Measurements from ENCODE around the gene ERO1A. TPM values are rescaled to one million over a fixed set of nuclear protein-coding genes. Genes with fewer than 3 reads are reported as not detected.

ERO1A gene, protein sequence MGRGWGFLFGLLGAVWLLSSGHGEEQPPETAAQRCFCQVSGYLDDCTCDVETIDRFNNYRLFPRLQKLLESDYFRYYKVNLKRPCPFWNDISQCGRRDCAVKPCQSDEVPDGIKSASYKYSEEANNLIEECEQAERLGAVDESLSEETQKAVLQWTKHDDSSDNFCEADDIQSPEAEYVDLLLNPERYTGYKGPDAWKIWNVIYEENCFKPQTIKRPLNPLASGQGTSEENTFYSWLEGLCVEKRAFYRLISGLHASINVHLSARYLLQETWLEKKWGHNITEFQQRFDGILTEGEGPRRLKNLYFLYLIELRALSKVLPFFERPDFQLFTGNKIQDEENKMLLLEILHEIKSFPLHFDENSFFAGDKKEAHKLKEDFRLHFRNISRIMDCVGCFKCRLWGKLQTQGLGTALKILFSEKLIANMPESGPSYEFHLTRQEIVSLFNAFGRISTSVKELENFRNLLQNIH
- total RNA-seq: 10 to 100 TPM; 87.6 to 96.6 TPM
- polyA plus RNA-seq: 47.0 TPM

DNA sequence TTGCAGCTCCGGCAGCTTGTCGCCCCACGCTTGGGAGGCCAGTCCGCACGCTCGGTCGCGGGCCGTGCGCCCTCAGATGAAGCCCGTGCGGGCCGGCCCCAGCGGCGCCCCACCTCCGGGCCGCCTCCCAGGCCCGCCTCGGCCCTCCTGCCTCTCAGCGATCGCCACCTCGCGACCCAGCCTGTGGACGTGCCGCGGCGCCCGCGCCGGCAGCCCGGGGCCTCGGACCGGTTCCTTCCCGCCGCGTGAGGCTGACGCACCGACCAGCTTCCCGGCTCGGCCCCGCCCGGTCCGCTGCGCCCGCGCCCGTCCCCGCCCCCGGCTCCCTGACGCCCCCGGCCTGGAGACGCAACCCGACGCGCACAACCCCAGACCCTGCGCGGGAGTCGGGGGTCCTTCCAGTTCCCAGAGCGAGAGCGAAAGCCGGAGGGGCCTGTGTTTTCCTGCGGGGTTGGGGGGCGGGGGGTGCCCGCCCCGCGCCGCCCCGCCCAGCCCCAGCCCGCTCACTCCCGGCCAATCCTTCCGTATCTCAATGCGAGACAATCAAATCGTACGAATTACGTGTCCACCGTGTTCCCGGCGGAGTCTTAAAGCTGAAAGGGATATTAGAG is at the start of gene ERO1A:
Gene ERO1A, minus strand, starts transcription at position 78 of the 611 bp plus-strand sequence. Its CDS starts 77 bp downstream, at position 1.
- Mint-ChIP-seq H3K27me3 (no peaks in the 10 kb centered on the region), H3K36me3 (peaks cover 0 to 7% (median 0%) of the 10 kb centered on the region in 3 donors), H3K4me3 (peak within 1 kb of the TSS; percentile 93 to 100 (median 99)), H3K27ac (peak within 1 kb of the TSS; percentile 69 to 99 (median 96)), H3K9me3 (no peaks in the 10 kb centered on the region), H3K4me1 (peaks cover 38 to 50% (median 48%) of the 10 kb centered on the region in 3 donors)
- Histone ChIP-seq H3K27me3 (ENCODE audit: insufficient read depth, low read length, poor library complexity, severe bottlenecking) (no peaks in the 10 kb centered on the region), H3K9me3 (ENCODE audit: low read length) (no peaks in the 10 kb centered on the region), H3K4me1 (ENCODE audit: insufficient read depth, low read length) (peaks cover 39% of the 10 kb centered on the region), H3K27ac (ENCODE audit: low read depth, low read length) (peak within 1 kb of the TSS; percentile 80), H3K36me3 (ENCODE audit: insufficient read depth, low read length) (no peaks in the 10 kb centered on the region), H3K4me3 (ENCODE audit: low read length) (peak within 1 kb of the TSS; percentile 84)
- POLR2A ChIA-PET: interaction anchor here (0.5 to 1.6 kb wide), 10 partner anchors 12 to 457 kb away, joined by 3 to 7 read pairs (median 4); partner anchors contain the start of genes DDHD1, GPR137C, PSMC6 and STYX
- CTCF ChIA-PET: no interaction called here
- peak; percentile 50 to 70 (median 62) for DNase-seq

DNA sequence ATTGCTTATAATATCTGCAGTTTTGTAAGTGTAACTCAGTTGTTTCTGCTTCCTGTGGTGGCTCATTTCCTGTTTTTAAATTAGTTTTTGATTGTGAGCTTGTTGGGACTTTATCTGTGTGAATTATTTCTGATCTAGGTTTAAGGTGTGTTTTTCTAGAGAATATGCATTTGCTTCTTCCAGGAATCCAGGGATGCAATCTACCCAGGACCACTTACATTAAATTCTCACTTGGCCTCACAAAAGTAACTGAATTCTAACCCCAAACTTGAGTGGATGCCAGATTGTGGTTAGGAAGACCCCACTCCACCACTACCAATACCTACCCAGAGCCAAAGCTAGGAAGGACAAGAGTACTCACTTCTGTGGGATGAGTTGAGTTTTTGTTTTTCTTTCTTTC is 46.5 kb upstream of the ERO1A start:
- H3K4me1 Mint-ChIP-seq: peaks cover 60 to 86% (median 79%) of the 10 kb centered on the region in 3 donors
- H3K27me3 Mint-ChIP-seq: no peaks in the 10 kb centered on the region
- Histone ChIP-seq H3K36me3 (ENCODE audit: insufficient read depth, low read length) (peaks cover 7% of the 10 kb centered on the region), H3K4me3 (ENCODE audit: low read length) (peak overlapping the region; percentile 53), H3K27me3 (ENCODE audit: insufficient read depth, low read length, poor library complexity, severe bottlenecking) (no peaks in the 10 kb centered on the region), H3K4me1 (ENCODE audit: insufficient read depth, low read length) (peaks cover 79% of the 10 kb centered on the region), H3K27ac (ENCODE audit: low read depth, low read length) (peak overlapping the region; percentile 57), H3K9me3 (ENCODE audit: low read length) (no peaks in the 10 kb centered on the region)
- H3K9me3 Mint-ChIP-seq: no peaks in the 10 kb centered on the region
- POLR2A ChIA-PET: interaction anchor here (0.7 to 2.0 kb wide), 10 partner anchors 10 to 210 kb away, joined by 3 to 22 read pairs (median 4); partner anchors contain the start of genes ERO1A, GPR137C, STYX and TXNDC16
- H3K27ac Mint-ChIP-seq: peak overlapping the region; percentile 88 to 98 (median 96)
- H3K36me3 Mint-ChIP-seq: peaks cover 3 to 35% (median 11%) of the 10 kb centered on the region in 3 donors
- peak overlapping the region; percentile 67 to 90 (median 83) for H3K4me3 Mint-ChIP-seq
- CTCF ChIA-PET: interaction anchor here (1.0 to 2.1 kb wide), 8 partner anchors 11 to 219 kb away, joined by 3 to 13 read pairs (median 3); partner anchors contain the start of gene STYX
- DNase-seq: peak in 2 of 5 donors; percentile 13 to 48

DNA sequence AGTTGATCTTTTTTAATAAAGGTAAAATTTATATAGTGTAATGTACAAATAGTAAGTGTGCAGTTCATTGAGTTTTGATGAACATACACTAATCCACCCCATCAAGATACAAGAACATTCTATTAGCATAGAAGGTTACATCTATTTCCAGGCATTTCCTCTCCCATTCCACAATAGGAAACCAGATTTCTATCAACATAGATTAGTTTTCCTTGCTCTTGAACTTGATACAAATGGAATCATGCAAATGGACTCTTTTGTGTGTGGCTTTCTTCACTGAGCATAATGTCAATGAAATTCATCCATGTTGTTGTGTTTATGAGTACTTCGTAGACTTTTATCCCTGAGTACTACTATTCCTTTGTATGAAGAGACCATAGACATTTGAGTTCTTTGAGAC is 45.4 kb upstream of the ERO1A start:
- H3K36me3 Mint-ChIP-seq: peaks cover 3 to 31% (median 8%) of the 10 kb centered on the region in 3 donors
- H3K27ac Mint-ChIP-seq: peak overlapping the region in 7 of 8 donors; percentile 18 to 97 (median 56)
- H3K4me1 Mint-ChIP-seq: peaks cover 66 to 90% (median 89%) of the 10 kb centered on the region in 3 donors
- CTCF ChIA-PET: interaction anchor here (1.5 to 2.1 kb wide), 3 partner anchors 9 to 18 kb away, joined by 3 to 13 read pairs (median 10); partner anchors contain the start of gene STYX
- peak overlapping the region; percentile 36 for H3K4me3 ChIP-seq (ENCODE audit: low read length)
- H3K27me3 Mint-ChIP-seq: no peaks in the 10 kb centered on the region
- POLR2A ChIA-PET: interaction anchor here (1.1 to 2.0 kb wide), 3 partner anchors 9 to 188 kb away, joined by 5 to 22 read pairs (median 15); partner anchors contain the start of genes GPR137C, STYX and TXNDC16
- H3K36me3 ChIP-seq (ENCODE audit: insufficient read depth, low read length): peaks cover 5% of the 10 kb centered on the region
- DNase-seq: no peak
- H3K27ac ChIP-seq (ENCODE audit: low read depth, low read length): no peak overlapping the region
- peaks cover 90% of the 10 kb centered on the region for H3K4me1 ChIP-seq (ENCODE audit: insufficient read depth, low read length)
- H3K9me3 Mint-ChIP-seq: no peaks in the 10 kb centered on the region
- peak overlapping the region in 2 of 7 donors; percentile 2 to 34 for H3K4me3 Mint-ChIP-seq
- H3K9me3 ChIP-seq (ENCODE audit: low read length): no peaks in the 10 kb centered on the region
- H3K27me3 ChIP-seq (ENCODE audit: insufficient read depth, low read length, poor library complexity, severe bottlenecking): no peaks in the 10 kb centered on the region

DNA sequence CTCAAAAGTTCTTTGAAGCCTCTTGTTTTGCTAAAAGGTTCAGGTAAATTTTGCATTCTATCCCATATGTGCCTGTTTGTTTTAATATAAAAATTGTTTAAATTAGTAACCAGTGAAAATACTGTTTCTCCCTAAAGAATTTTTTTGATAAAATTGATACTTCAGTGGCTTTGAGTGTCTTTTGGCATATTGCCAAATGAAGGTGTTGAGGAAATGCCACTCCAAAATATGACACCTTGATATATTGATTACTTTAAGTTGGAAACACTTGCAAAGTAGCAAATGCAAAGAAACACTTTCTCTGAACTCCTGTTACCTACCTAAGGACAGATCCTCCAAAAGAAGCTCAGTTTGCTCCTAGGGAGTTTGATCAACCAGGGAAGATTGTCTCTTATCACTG is 43.1 kb upstream of the ERO1A start:
- Histone ChIP-seq H3K27me3 (ENCODE audit: insufficient read depth, low read length, poor library complexity, severe bottlenecking) (no peaks in the 10 kb centered on the region), H3K27ac (ENCODE audit: low read depth, low read length) (no peak overlapping the region), H3K4me1 (ENCODE audit: insufficient read depth, low read length) (peaks cover 86% of the 10 kb centered on the region), H3K36me3 (ENCODE audit: insufficient read depth, low read length) (peaks cover 8% of the 10 kb centered on the region), H3K9me3 (ENCODE audit: low read length) (no peaks in the 10 kb centered on the region), H3K4me3 (ENCODE audit: low read length) (no peak overlapping the region)
- CTCF ChIA-PET: no interaction called here
- DNase-seq: no peak
- H3K27me3 Mint-ChIP-seq: no peaks in the 10 kb centered on the region
- peaks cover 10 to 43% (median 15%) of the 10 kb centered on the region in 3 donors for H3K36me3 Mint-ChIP-seq
- POLR2A ChIA-PET: interaction anchor here (1.5 kb wide), 1 partner anchor 10 kb away, joined by 3 read pairs; no protein-coding TSS in a partner anchor
- peak overlapping the region in 3 of 7 donors; percentile 17 to 42 (median 22) for H3K4me3 Mint-ChIP-seq
- H3K27ac Mint-ChIP-seq: peak overlapping the region in 7 of 8 donors; percentile 6 to 77 (median 42)
- no peaks in the 10 kb centered on the region for H3K9me3 Mint-ChIP-seq
- H3K4me1 Mint-ChIP-seq: peaks cover 74 to 91% (median 90%) of the 10 kb centered on the region in 3 donors

DNA sequence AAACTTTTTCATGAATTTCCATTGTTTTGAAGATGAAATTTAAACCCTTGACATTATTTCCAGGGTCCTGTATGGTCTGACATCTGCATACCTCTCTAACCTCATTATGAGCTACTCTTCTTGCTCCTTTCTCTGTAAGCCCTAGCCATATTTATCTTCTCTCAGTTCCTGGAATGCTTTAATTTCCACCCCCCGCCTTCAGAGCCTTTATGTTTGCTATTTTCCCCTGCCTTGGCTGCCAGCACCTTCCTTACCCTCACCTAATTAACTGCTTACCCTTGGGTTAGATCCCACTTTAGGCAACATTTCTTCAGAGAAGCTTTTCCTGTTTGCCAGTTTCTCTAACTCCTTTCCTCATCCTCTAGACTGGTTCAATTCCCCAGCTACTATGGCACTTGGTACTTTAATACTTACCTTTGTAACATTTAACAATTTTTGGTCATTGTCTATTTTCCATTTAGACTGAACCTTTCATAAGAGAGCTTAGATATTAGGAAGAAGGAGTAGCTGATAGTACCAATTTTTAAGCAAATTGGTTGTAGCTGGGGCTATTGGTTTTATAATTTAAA is 40.6 kb upstream of the ERO1A start:
- Mint-ChIP-seq H3K27me3 (peaks cover 0 to 1% of the 10 kb centered on the region in 2 donors), H3K4me1 (peaks cover 69 to 86% (median 85%) of the 10 kb centered on the region in 3 donors), H3K27ac (peak overlapping the region; percentile 42 to 87 (median 77)), H3K9me3 (no peaks in the 10 kb centered on the region), H3K4me3 (peak overlapping the region in 6 of 7 donors; percentile 1 to 73 (median 18)), H3K36me3 (peaks cover 17 to 55% (median 20%) of the 10 kb centered on the region in 3 donors)
- H3K9me3 ChIP-seq (ENCODE audit: low read length): no peaks in the 10 kb centered on the region
- H3K27me3 ChIP-seq (ENCODE audit: insufficient read depth, low read length, poor library complexity, severe bottlenecking): no peaks in the 10 kb centered on the region
- CTCF ChIA-PET: interaction anchor here (2.1 kb wide), 1 partner anchor 10 kb away, joined by 5 read pairs; no protein-coding TSS in a partner anchor
- peaks cover 15% of the 10 kb centered on the region for H3K36me3 ChIP-seq (ENCODE audit: insufficient read depth, low read length)
- no peak overlapping the region for H3K4me3 ChIP-seq (ENCODE audit: low read length)
- no peak for DNase-seq
- H3K27ac ChIP-seq (ENCODE audit: low read depth, low read length): no peak overlapping the region
- H3K4me1 ChIP-seq (ENCODE audit: insufficient read depth, low read length): peaks cover 75% of the 10 kb centered on the region
- POLR2A ChIA-PET: interaction anchor here (0.6 to 0.9 kb wide), 2 partner anchors 8 to 16 kb away, joined by 3 to 7 read pairs; no protein-coding TSS in a partner anchor

DNA sequence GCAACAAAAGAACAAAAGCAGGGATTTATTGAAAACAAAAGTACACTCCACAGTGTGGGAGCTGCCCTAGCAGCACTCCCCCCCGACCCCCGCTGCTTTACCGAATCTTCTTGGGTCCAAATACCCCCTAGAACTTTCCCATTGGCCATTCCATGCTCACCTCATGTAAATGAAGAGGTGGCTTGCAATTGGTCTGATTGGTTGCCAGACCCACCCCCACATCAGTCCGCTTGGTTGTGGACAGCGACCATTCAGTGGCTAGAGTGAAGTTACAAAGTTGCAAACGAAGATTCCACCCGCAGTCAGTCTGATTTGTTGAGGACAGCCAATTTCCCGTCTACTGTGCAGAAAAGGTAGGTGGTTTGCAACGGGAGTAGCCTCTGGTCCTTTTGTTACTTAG is 38.5 kb upstream of the ERO1A start:
- Histone ChIP-seq H3K9me3 (ENCODE audit: low read length) (no peaks in the 10 kb centered on the region), H3K27me3 (ENCODE audit: insufficient read depth, low read length, poor library complexity, severe bottlenecking) (no peaks in the 10 kb centered on the region), H3K27ac (ENCODE audit: low read depth, low read length) (no peak overlapping the region), H3K4me3 (ENCODE audit: low read length) (no peak overlapping the region), H3K4me1 (ENCODE audit: insufficient read depth, low read length) (peaks cover 62% of the 10 kb centered on the region), H3K36me3 (ENCODE audit: insufficient read depth, low read length) (peaks cover 15% of the 10 kb centered on the region)
- Mint-ChIP-seq H3K36me3 (peaks cover 17 to 54% (median 18%) of the 10 kb centered on the region in 3 donors), H3K4me3 (peak overlapping the region in 1 of 7 donors; percentile 85), H3K9me3 (no peaks in the 10 kb centered on the region), H3K27ac (peak overlapping the region in 5 of 8 donors; percentile 1 to 66 (median 33)), H3K27me3 (peaks cover 0 to 1% of the 10 kb centered on the region in 2 donors), H3K4me1 (peaks cover 66 to 78% (median 77%) of the 10 kb centered on the region in 3 donors)
- no peak for DNase-seq
- POLR2A ChIA-PET: no interaction called here
- CTCF ChIA-PET: no interaction called here

DNA sequence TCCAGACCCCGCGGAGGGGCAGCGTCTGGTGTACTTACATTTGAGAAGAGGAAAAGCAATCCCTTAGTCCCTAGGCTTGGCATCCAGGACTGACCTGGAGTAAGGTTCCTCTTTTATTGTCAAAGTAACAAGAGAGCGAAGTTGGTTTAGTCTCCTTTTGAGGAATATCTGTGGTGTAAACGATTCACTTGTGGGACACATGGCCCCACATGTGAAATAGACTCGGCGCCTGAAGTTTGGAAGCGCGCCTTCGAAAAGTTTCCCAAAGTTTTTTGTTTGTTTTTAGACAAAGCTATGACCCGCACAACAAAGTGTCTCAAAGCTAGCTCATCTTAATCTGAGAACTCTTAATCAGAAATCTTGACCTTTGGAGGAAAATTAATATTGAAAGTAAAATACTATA is 35.4 kb upstream of the ERO1A start:
- H3K9me3 Mint-ChIP-seq: no peaks in the 10 kb centered on the region
- peaks cover 0 to 1% of the 10 kb centered on the region in 2 donors for H3K27me3 Mint-ChIP-seq
- Histone ChIP-seq H3K9me3 (ENCODE audit: low read length) (no peaks in the 10 kb centered on the region), H3K4me3 (ENCODE audit: low read length) (peak overlapping the region; percentile 96), H3K27me3 (ENCODE audit: insufficient read depth, low read length, poor library complexity, severe bottlenecking) (no peaks in the 10 kb centered on the region), H3K36me3 (ENCODE audit: insufficient read depth, low read length) (peaks cover 15% of the 10 kb centered on the region), H3K27ac (ENCODE audit: low read depth, low read length) (peak overlapping the region; percentile 81), H3K4me1 (ENCODE audit: insufficient read depth, low read length) (peaks cover 32% of the 10 kb centered on the region)
- peaks cover 13 to 60% (median 14%) of the 10 kb centered on the region in 3 donors for H3K36me3 Mint-ChIP-seq
- POLR2A ChIA-PET: interaction anchor here (0.5 to 2.1 kb wide), 3 partner anchors 9 to 24 kb away, joined by 4 to 15 read pairs (median 6); no protein-coding TSS in a partner anchor
- peak overlapping the region; percentile 91 to 98 (median 94) for H3K4me3 Mint-ChIP-seq
- peaks cover 40 to 47% (median 47%) of the 10 kb centered on the region in 3 donors for H3K4me1 Mint-ChIP-seq
- H3K27ac Mint-ChIP-seq: peak overlapping the region; percentile 84 to 99 (median 92)
- DNase-seq: no peak
- CTCF ChIA-PET: interaction anchor here (1.9 kb wide), 1 partner anchor 11 kb away, joined by 10 read pairs; no protein-coding TSS in a partner anchor

All from CD8-positive, alpha-beta memory T cell (primary cell).